ENCODE measurements around the gene HSPB6. TPM values are rescaled to one million over a fixed set of nuclear protein-coding genes. Genes with fewer than 3 reads are reported as not detected.

Gene HSPB6
- total RNA-seq (2022; extraction: Qiagen RNA extraction; ENCODE audit: low read depth), result 0.15 to 0.33 TPM (median 0.25 TPM) in 5 replicates

GRCh38 chr19:35756377-35757230 lies at the start of gene HSPB6:
HSPB6 (minus strand) TSS chr19:35757029; CDS start chr19:35757008, 21 bp downstream.

GRCh38 chr19:35775298-35776101 lies 18.7 kb upstream of the HSPB6 start, which contains the start of gene ARHGAP33:
ARHGAP33 (plus strand) TSS chr19:35775564; CDS start chr19:35775659, 95 bp downstream.

GRCh38 chr19:35757749-35758608 lies 1.1 kb upstream of the HSPB6 start, which contains the start of gene PROSER3:
PROSER3 (plus strand) TSS chr19:35758176; CDS start chr19:35758216, 40 bp downstream.

GRCh38 chr19:35748106-35749020 lies 8.5 kb downstream of the HSPB6 start, which contains the start of gene LIN37:
LIN37 (plus strand) TSS chr19:35748576; CDS start chr19:35748725, 149 bp downstream.

GRCh38 chr19:35745328-35746086 lies 11.3 kb downstream of the HSPB6 start, which contains the start of the genes PSENEN and U2AF1L4:
PSENEN (plus strand) TSS chr19:35745651; CDS start chr19:35745931, 280 bp downstream.
U2AF1L4 (minus strand) TSS chr19:35745418; CDS start chr19:35745391, 27 bp downstream.

GRCh38 chr19:35742121-35742724 lies 14.6 kb downstream of the HSPB6 start, which contains the start of gene IGFLR1:
IGFLR1 (minus strand) TSS chr19:35742452; CDS start chr19:35741180, 1,272 bp downstream.

GRCh38 chr19:35717665-35718344 lies 39.0 kb downstream of the HSPB6 start, which contains the start of gene KMT2B:
KMT2B (plus strand) TSS chr19:35718003; CDS start chr19:35718019, 16 bp downstream.

Other genes with a start within 250 kb of the HSPB6 start
- 26.7 to 44.3 TPM (median 38.3 TPM) in 5 replicates for gene DMKN, start 243.4 kb downstream of the HSPB6 start, total RNA-seq (2022; extraction: Qiagen RNA extraction; ENCODE audit: low read depth)
- 2.6 to 4.4 TPM (median 3.2 TPM) in 5 replicates for gene SBSN, start 228.7 kb downstream of the HSPB6 start, total RNA-seq (2022; extraction: Qiagen RNA extraction; ENCODE audit: low read depth)
- gene GAPDHS, start 223.6 kb downstream of the HSPB6 start, total RNA-seq (2022; extraction: Qiagen RNA extraction; ENCODE audit: low read depth), result not detected in 5 replicates
- gene TMEM147, start 211.4 kb downstream of the HSPB6 start, total RNA-seq (2022; extraction: Qiagen RNA extraction; ENCODE audit: low read depth), result 321 to 437 TPM (median 432 TPM) in 5 replicates
- not detected in 5 replicates for gene ATP4A, start 193.4 kb downstream of the HSPB6 start, total RNA-seq (2022; extraction: Qiagen RNA extraction; ENCODE audit: low read depth)
- gene PMIS2, start 170.9 kb downstream of the HSPB6 start, total RNA-seq (2022; extraction: Qiagen RNA extraction; ENCODE audit: low read depth), result not detected in 5 replicates
- 10.7 to 19.3 TPM (median 15.2 TPM) in 5 replicates for gene HAUS5, start 144.3 kb downstream of the HSPB6 start, total RNA-seq (2022; extraction: Qiagen RNA extraction; ENCODE audit: low read depth)
- 125 to 206 TPM (median 199 TPM) in 5 replicates for gene RBM42, start 128.0 kb downstream of the HSPB6 start, total RNA-seq (2022; extraction: Qiagen RNA extraction; ENCODE audit: low read depth)
- 1.1 to 3.1 TPM (median 2.7 TPM) in 5 replicates for gene ETV2, start 115.3 kb downstream of the HSPB6 start, total RNA-seq (2022; extraction: Qiagen RNA extraction; ENCODE audit: low read depth)
- 1,241 to 1,697 TPM (median 1,334 TPM) in 5 replicates for gene COX6B1, start 108.7 kb downstream of the HSPB6 start, total RNA-seq (2022; extraction: Qiagen RNA extraction; ENCODE audit: low read depth)
- gene UPK1A, start 90.5 kb downstream of the HSPB6 start, total RNA-seq (2022; extraction: Qiagen RNA extraction; ENCODE audit: low read depth), result 0.46 to 1.2 TPM (median 0.71 TPM) in 5 replicates
- gene ZBTB32, start 52.5 kb downstream of the HSPB6 start, total RNA-seq (2022; extraction: Qiagen RNA extraction; ENCODE audit: low read depth), result not detected in 5 replicates
- gene KMT2B, start 39.0 kb downstream of the HSPB6 start, total RNA-seq (2022; extraction: Qiagen RNA extraction; ENCODE audit: low read depth), result 37.3 to 66.3 TPM (median 62.5 TPM) in 5 replicates
- 11.8 to 15.8 TPM (median 12.5 TPM) in 5 replicates for gene IGFLR1, start 14.6 kb downstream of the HSPB6 start, total RNA-seq (2022; extraction: Qiagen RNA extraction; ENCODE audit: low read depth)
- 23.9 to 34.9 TPM (median 27.6 TPM) in 5 replicates for gene U2AF1L4, start 11.6 kb downstream of the HSPB6 start, total RNA-seq (2022; extraction: Qiagen RNA extraction; ENCODE audit: low read depth)
- gene PSENEN, start 11.4 kb downstream of the HSPB6 start, total RNA-seq (2022; extraction: Qiagen RNA extraction; ENCODE audit: low read depth), result 243 to 320 TPM (median 282 TPM) in 5 replicates
- gene LIN37, start 8.5 kb downstream of the HSPB6 start, total RNA-seq (2022; extraction: Qiagen RNA extraction; ENCODE audit: low read depth), result 21.9 to 27.2 TPM (median 23.2 TPM) in 5 replicates
- 25.9 to 31.4 TPM (median 30.7 TPM) in 5 replicates for gene PROSER3, start 1.1 kb upstream of the HSPB6 start, total RNA-seq (2022; extraction: Qiagen RNA extraction; ENCODE audit: low read depth)
- gene ARHGAP33, start 18.5 kb upstream of the HSPB6 start, total RNA-seq (2022; extraction: Qiagen RNA extraction; ENCODE audit: low read depth), result 3.3 to 8.9 TPM (median 8.1 TPM) in 5 replicates
- gene PRODH2, start 55.8 kb upstream of the HSPB6 start, total RNA-seq (2022; extraction: Qiagen RNA extraction; ENCODE audit: low read depth), result 0.13 to 0.52 TPM (median 0.38 TPM) in 5 replicates
- 0.24 to 0.84 TPM (median 0.44 TPM) in 5 replicates for gene NPHS1, start 95.5 kb upstream of the HSPB6 start, total RNA-seq (2022; extraction: Qiagen RNA extraction; ENCODE audit: low read depth)
- gene KIRREL2, start 99.9 kb upstream of the HSPB6 start, total RNA-seq (2022; extraction: Qiagen RNA extraction; ENCODE audit: low read depth), result 0.24 to 0.70 TPM (median 0.52 TPM) in 5 replicates
- gene APLP1, start 111.5 kb upstream of the HSPB6 start, total RNA-seq (2022; extraction: Qiagen RNA extraction; ENCODE audit: low read depth), result 72.6 to 97.1 TPM (median 93.4 TPM) in 5 replicates
- gene NFKBID, start 143.5 kb upstream of the HSPB6 start, total RNA-seq (2022; extraction: Qiagen RNA extraction; ENCODE audit: low read depth), result 4.2 to 8.9 TPM (median 7.8 TPM) in 5 replicates
- 0.55 to 0.89 TPM (median 0.63 TPM) in 3 of 5 replicates, not detected in the others for gene HCST, start 145.5 kb upstream of the HSPB6 start, total RNA-seq (2022; extraction: Qiagen RNA extraction; ENCODE audit: low read depth)
- gene TYROBP, start 151.3 kb upstream of the HSPB6 start, total RNA-seq (2022; extraction: Qiagen RNA extraction; ENCODE audit: low read depth), result not detected in 5 replicates
- 9.8 to 25.6 TPM (median 24.1 TPM) in 5 replicates for gene LRFN3, start 179.3 kb upstream of the HSPB6 start, total RNA-seq (2022; extraction: Qiagen RNA extraction; ENCODE audit: low read depth)
- gene SDHAF1, start 238.2 kb upstream of the HSPB6 start, total RNA-seq (2022; extraction: Qiagen RNA extraction; ENCODE audit: low read depth), result 24.6 to 55.5 TPM (median 50.4 TPM) in 5 replicates